OCI-LY3 (cell line): ENCODE measurements around the gene EMP1.

ENCODE experiments used
- EZH2phosphoT487 ChIP-seq: fragments of 200-600 bp; shearing (Covaris generic); IDR thresholded peaks from 2 replicates; pipeline ENCODE4 v1.6.1; 2018; ENCODE audit warnings: antibody characterized with exemption, mixed run types, low read depth
- TF ChIP-seq, protein P1 (sequence below): fragments of 200-600, 300-600 bp; sonication (generic); IDR thresholded peaks from 2 replicates; pipeline ENCODE4 v1.5.1; 2014; ENCODE audit warnings: antibody characterized with exemption, low read length, low read depth

DNA sequence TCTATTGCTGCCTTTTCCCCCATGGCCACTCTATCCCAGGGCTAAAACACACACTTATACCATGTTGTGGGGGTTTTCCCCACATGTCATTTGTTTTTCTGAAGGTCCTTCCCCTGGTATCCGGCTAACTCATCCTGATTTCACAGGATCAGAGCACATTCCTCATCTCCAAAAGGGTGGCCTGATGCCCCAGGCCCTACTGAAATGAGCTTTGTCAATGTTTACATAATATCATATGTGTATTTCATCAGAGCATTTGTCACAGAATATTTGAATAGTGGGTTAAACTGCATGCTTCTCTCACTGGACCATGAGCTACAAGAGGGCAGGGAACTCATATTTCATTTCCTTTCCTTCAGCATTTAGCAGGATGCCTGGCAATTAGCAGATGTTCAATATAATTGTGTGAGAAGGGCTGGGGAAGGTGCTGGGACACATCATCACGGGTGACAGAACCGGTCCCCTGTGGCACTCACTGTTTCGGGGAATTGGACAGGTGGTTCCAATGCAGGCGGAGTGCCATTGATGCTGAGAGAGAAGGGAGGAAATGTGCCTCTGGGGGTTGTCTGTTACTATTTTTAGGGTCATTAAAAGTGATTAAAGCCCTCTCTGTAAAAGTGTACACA lies 26.8 kb downstream of the EMP1 start:
- TF ChIP-seq, protein P1, sequence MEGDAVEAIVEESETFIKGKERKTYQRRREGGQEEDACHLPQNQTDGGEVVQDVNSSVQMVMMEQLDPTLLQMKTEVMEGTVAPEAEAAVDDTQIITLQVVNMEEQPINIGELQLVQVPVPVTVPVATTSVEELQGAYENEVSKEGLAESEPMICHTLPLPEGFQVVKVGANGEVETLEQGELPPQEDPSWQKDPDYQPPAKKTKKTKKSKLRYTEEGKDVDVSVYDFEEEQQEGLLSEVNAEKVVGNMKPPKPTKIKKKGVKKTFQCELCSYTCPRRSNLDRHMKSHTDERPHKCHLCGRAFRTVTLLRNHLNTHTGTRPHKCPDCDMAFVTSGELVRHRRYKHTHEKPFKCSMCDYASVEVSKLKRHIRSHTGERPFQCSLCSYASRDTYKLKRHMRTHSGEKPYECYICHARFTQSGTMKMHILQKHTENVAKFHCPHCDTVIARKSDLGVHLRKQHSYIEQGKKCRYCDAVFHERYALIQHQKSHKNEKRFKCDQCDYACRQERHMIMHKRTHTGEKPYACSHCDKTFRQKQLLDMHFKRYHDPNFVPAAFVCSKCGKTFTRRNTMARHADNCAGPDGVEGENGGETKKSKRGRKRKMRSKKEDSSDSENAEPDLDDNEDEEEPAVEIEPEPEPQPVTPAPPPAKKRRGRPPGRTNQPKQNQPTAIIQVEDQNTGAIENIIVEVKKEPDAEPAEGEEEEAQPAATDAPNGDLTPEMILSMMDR = no peak
- TF ChIP-seq EZH2phosphoT487 = no peak
